Fibroblast of the conjunctiva (primary cell): ENCODE results near the gene APC.

ENCODE experiments used
- DNase-seq: peaks from one replicate; pipeline ENCODE4 v3.0.0-alpha.2; 2010; ENCODE audit warnings: low read depth

The APC gene

GRCh38 chr5:112784726-112785125 lies 47.0 kb downstream of the APC start:
- no peak for DNase-seq

DNA sequence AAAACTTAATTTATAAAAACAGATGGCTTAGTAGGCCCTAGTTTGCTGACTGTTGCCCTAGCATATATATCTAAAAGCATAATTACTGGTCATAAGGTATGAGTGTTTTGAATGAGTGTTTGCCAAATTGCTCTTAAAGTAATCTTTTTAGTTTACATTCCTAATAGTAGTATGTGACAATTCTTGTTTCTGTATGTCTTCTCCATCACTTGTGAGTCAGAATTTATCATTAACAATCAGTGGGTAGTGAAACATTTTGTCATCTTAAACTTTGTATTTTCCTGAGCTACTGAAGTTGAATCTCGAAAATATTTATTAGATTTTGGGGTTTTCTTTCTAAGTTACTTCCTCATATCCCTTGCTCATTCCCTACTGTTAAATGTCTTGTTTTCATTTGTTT lies 49.6 kb downstream of the APC start:
- DNase-seq = no peak

DNA sequence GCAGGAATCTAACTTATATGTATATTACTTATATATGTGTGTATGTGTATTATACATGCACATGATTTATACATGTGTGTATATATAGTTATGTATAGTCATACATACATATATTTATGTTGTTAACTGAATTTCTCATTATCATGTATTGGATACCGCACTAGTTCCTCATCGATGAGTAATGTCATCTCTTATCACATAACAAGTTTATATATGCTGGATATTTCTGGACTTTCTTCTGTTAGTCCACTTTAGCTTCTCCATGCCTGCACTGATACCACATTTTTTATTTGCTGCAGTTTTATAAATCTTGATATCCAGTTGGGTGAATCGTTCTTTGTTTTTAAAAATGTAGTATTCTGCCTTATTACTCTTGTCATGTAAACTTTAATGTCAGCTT lies 50.2 kb downstream of the APC start:
- no peak for DNase-seq

GRCh38 chr5:112793201-112793600 lies 55.5 kb downstream of the APC start:
- no peak for DNase-seq

DNA sequence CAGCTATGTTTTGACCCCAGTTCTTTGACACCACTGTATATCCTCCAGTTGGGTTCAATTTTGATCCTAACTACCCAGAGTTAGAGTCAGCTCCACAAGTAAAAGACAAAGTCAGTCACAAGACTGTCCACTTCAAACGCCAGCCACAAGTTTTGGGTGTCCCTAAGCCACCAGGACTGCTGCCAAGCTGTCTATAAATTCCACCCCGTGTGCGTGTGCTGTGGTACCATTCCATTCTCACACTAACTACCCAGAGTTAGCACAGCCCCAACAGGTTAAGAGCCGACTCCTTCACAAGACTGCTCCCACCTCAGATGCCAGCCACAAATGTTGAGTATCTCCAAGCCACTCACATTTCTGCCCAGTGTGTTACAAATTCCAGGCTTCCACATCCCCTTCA lies 56.7 kb downstream of the APC start:
- no peak for DNase-seq

GRCh38 chr5:112795342-112795741 lies 57.7 kb downstream of the APC start:
- no peak for DNase-seq

- DNase-seq = no peak
Observed at GRCh38 chr5:112795944-112796678, 58.4 kb downstream of the APC start.

DNA sequence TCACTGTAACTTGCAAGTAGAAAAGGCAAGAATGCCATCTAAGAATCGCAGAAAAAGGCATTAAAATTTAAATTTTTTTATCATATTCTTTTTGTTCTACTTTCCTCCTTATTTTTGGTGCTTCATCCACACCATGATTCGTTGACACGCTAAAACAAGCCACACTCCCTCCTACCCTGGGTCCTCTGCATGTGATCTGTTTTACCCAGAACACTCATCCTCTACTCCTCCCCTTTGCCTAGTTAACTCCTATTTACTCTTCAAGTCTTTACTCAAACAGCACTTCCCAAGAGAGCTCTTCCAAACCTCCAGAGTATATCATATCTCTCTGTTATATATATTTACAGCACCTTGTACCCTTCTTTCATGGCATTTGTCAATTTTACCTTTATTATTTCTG lies 62.0 kb downstream of the APC start:
- no peak for DNase-seq

DNA sequence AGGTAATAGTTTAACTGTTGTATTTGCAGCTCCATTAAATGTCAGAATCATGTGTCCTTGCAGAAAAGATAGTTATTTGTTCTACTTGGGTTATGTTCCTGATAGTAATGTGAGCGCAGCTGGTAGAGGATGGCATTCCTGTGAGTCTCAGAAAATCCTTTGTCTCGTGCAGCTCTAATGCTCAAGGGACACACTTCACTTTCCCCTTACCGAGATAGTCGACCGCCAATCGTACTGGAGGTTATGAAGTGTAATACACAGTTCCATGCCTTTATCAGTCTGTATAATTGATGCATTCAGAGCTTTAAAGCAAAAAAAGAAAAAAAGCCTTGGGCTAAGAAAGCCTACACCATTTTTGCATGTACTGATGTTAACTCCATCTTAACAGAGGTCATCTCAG lies 63.2 kb downstream of the APC start:
- no peak for DNase-seq

- DNase-seq = no peak
Observed at GRCh38 chr5:112811023-112811422, 73.3 kb downstream of the APC start.

DNA sequence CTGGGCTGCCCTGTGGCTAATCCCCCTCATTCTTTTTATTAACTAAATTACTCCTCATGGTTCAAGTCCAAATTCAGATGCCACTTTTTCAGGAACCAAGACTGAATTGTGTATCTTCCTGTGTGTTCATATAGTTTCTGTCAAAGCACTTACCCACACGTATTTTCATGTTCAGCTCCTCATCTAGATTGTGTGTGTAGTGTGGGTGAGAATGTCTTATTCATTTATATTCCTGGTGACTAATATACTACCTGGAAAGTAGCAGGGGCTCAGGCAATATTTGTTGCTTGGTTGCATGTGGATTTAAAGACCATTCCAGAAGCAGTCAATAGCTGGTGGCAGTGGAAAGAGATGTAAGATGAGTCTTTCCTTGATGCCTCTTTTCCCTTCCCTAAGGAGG lies 74.9 kb downstream of the APC start:
- no peak for DNase-seq

DNA sequence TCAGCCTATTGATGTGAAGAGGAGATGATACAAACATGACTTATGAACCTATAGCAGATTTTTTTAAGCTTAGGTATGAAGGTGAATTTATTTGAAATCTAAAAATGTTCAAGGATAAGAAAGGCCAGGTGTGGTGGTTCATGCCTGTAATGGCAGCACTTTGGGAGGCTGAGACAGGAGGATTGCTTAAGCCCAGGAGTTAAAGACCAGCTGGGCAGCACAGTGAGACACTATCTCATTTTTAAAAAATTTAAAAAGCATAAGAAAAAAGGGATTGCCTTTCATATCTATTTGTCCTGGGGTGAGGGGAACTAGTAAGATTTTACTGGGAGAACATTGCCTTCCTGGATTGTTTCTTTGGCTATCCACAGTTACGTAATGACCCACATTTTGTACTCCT lies 82.6 kb downstream of the APC start:
- DNase-seq = no peak

GRCh38 chr5:112822456-112822855 lies 84.8 kb downstream of the APC start:
- no peak for DNase-seq

DNA sequence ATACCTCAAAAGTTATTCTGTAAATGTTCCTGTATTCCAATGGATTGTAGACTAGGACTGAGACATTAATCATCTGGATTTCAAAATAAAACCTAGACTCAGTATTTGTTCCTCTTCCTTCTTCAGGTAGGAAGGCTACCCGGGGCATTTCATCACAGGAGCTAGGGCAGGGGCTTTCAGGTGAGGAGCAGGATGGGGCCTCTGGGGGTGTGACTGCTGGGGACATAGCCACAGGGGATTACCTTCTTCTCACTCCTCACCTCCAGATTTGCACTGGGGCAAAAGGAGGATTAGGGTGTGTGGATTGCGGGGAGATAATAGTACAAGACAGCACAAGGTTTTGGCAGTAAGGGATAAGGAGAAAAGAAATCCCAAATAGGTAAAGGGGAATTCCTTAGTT lies 85.5 kb downstream of the APC start:
- no peak for DNase-seq

GRCh38 chr5:112823656-112824055 lies 86.0 kb downstream of the APC start:
- DNase-seq = no peak

GRCh38 chr5:112824197-112824596 lies 86.5 kb downstream of the APC start:
- DNase-seq = no peak

GRCh38 chr5:112830378-112830777 lies 92.7 kb downstream of the APC start:
- no peak for DNase-seq

GRCh38 chr5:112833971-112834370 lies 96.3 kb downstream of the APC start:
- DNase-seq = no peak

- no peak for DNase-seq
Observed at GRCh38 chr5:112844489-112844888, 106.8 kb downstream of the APC start.

DNA sequence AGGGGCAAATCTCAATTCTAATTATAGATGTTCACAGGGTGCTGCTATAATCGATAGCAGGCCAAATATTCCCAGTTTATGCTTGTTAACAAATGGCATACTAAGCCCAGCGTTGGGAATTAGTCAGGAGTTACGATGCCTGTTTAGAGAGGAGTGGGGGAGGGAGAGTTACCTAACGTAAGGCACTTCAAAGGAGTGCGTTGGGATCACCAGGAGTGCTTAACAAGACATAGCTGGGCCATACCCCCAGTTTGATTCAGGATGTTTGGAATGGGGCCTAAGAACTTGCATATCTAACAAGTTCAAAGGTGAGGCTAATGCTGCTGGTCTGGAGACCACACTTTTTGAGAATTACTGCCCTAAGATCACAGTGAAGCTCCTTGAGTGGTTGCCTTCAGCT lies 108.9 kb downstream of the APC start:
- DNase-seq = no peak

GRCh38 chr5:112847306-112847705 lies 109.6 kb downstream of the APC start:
- DNase-seq = no peak

DNA sequence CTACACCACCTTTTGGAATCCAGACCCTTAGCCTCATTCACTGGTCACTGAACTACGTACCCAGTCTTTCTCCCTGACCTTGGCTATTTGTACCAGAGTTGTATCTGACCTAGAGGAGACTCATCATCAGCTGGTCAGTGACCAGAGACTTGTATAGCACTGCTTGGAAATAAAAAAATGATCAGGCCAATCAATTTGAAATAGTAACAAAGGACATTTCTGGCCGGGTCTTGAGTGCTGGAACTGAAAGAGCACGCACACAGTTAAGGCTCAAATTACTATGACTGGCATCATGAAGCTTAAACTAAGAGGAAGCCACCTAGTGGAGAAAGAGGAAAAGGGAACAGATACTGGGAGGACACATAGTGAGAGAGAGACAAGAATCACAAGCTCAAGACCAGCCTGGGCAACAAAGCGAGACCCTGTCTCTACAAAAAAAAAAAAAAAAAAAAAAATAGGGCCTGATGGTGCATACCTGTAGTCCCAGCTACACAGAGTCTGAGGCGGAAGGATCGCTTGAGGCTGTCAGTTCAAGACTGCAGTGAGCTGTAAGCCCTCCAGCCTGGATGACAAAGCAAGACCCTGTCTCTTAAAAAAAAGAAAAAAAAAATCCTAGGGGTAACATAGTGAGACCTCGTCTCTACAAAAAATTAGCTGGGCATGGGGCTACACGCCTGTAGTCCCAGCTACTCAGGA lies 110.6 kb downstream of the APC start:
- peak; percentile 69 for DNase-seq

- DNase-seq = no peak
Observed at GRCh38 chr5:112849912-112850311, 112.2 kb downstream of the APC start.

DNA sequence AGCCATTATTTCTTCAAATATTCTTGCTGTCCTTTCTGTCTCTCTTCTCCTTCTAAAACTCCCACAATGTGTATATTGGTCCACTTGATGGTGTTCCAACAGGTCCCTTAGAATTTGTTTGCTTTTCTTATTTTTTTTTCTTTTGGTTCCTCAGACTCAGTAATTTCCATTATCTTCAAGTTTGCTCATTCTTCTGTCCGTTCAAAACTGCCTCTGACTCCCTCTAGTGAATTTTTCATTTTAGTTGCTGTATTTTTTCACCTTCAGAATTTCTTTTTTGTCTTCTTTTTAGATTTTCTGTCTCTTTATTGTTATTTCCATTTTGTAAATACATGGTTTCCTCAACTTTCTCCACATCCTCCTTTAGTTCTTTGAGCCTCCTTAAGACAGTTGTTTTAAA lies 117.0 kb downstream of the APC start:
- no peak for DNase-seq
